Peyer's patch (tissue), 4 donors: ENCODE measurements around the gene CYP19A1. TPM values are rescaled to one million over a fixed set of nuclear protein-coding genes. Genes with fewer than 3 reads are reported as not detected.

Experiments used
- DNase-seq, 3 donors: peaks; one replicate each; pipeline ENCODE4 v3.0.0-alpha.2; 2017 to 2019
- H3K27ac ChIP-seq, 4 donors: fragments of 200-600 bp; sonication (generic); one replicate each; pipeline ENCODE4 v1.5.1; 2016 to 2019
- H3K27me3 ChIP-seq, 2 donors: fragments of 200-600 bp; sonication (generic); one replicate each; pipeline ENCODE4 v1.5.1; 2019
- H3K36me3 ChIP-seq, 3 donors: fragments of 200-600 bp; sonication (generic); one replicate each; pipeline ENCODE4 v1.5.1; 2016 to 2019
- H3K4me1 ChIP-seq, 4 donors: fragments of 200-600 bp; sonication (generic); one replicate each; pipeline ENCODE4 v1.5.1; 2016 to 2019
- H3K4me3 ChIP-seq, 4 donors: fragments of 200-600 bp; sonication (generic); 1 replicate in 3 of 4; 2 replicates in 1 of 4; pipeline ENCODE4 v1.5.1; 2016 to 2019; ENCODE audit warnings: mild to moderate bottlenecking in 1 of 4
- H3K9me3 ChIP-seq, 4 donors: fragments of 200-600 bp; sonication (generic); one replicate each; pipeline ENCODE4 v1.5.1; 2016 to 2019; ENCODE audit warnings: mild to moderate bottlenecking in 1 of 4
- CTCF ChIP-seq, 6 experiments: fragments of 450-650 bp in 4 of 6; fragments of 200-600 bp in 2 of 6; sonication (generic) in 1 of 6; IDR thresholded peaks; one replicate each; pipeline ENCODE4 v1.5.1; 2017 to 2019; ENCODE audit warnings: antibody characterized with exemption in 6 of 6, mild to moderate bottlenecking in 3 of 6, moderate library complexity in 1 of 6
- POLR2A ChIP-seq, 2 donors: fragments of 450-650 bp; IDR thresholded peaks; one replicate each; pipeline ENCODE4 v1.5.1; 2017; ENCODE audit warnings: antibody characterized with exemption in 2 of 2, mild to moderate bottlenecking in 2 of 2, moderate library complexity in 2 of 2
- small RNA-seq, 2 donors: library from RNA; depleted of rRNA; stranded (forward); fragments of <200 nt; gene quantifications; one replicate each; pipeline ENCODE3, GENCODE V24; 2016
- total RNA-seq, 4 donors: library from RNA; depleted of rRNA; stranded (reverse); fragments of >200 nt; gene quantifications; one replicate each; pipeline ENCODE4 v1.1.0, GENCODE V29; 2016

Gene CYP19A1
- total RNA-seq, 4 donors from 2014 or later, result 0.83 TPM; not detected in 3

DNA sequence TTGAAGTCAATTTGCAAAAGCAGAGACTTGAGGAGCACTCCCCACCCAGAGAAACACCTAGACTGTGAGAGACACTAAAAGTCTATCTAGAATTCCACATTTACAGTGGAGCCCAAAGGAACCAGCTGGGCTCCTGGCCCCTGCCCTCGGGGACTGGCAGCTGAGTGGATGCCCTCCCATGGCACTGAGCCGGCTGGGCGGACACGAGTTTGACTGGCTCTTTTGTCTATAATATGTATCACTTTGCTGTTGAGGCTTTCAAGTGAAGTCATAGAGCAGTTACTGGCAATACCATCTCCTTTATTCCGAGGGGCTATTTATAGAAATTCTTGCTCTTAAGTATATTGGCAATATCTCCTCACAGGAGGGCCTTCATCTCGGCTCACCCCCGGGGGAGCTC is 177.9 kb downstream of the CYP19A1 start:
- H3K27ac ChIP-seq, result no peak overlapping the region
- H3K4me3 ChIP-seq, result no peak overlapping the region
- H3K4me1 ChIP-seq, result no peaks in the 10 kb centered on the region
- H3K27me3 ChIP-seq, result no peaks in the 10 kb centered on the region
- no peaks in the 10 kb centered on the region for H3K9me3 ChIP-seq
- H3K36me3 ChIP-seq, result no peaks in the 10 kb centered on the region
- TF ChIP-seq CTCF (IDR thresholded peaks at IDR 0.05) (no peak), POLR2A (IDR thresholded peaks at IDR 0.05) (no peak)
- no peak for DNase-seq

Small RNA genes within 50 kb of the gene (small RNA-seq; reads per million reads assigned to genes)
- gene AC020891.4, result 0 reads per million in 2 donors
- 0 reads per million in 2 donors for gene MIR4713
- gene MIR7973-1, result 0 reads per million in 2 donors

Other genes with a start within 250 kb of the CYP19A1 start
- gene TNFAIP8L3, start 243.7 kb downstream of the CYP19A1 start, total RNA-seq, result 1 to 10 TPM; 3.2 to 5.8 (median 4.0) TPM
- under 1 TPM in 2 of 4 donors, not detected in 2; 0.13 to 0.18 TPM for gene GLDN, start 3.1 kb upstream of the CYP19A1 start, total RNA-seq